ENCODE results near the gene STARD7.

- TF ChIP-seq CREB5 (CRISPR knock-in tag; IDR thresholded peaks at IDR 0.05; ENCODE audit: low read depth) = no peak
- no peak for TF ChIP-seq ZC3H10 (CRISPR knock-in tag; IDR thresholded peaks at IDR 0.05)
These were observed 29.6 kb upstream of the STARD7 start for GRCh38 chr2:96238266-96238665.
